Measurements from ENCODE around the gene HPGD.

GRCh38 chr4:174532445-174532844 lies 10.2 kb upstream of the HPGD start:
- TF ChIP-seq CTCF (conservative IDR thresholded peaks at IDR 0.05 in 1 of 2, IDR thresholded peaks at IDR 0.05 in 1 of 2; ENCODE audit: extremely low read depth in 1 of 2, insufficient read depth in 1 of 2, low read depth in 1 of 2, low read length in 2 of 2) = no peak
- TF ChIP-seq EZH2 (IDR thresholded peaks at IDR 0.05; ENCODE audit: borderline replicate concordance, low read length) = no peak

All from mammary epithelial cell (primary cell).